GM12891 (cell line): ENCODE measurements around the gene KCNH5.

Experiments used
- POLR2AphosphoS5 ChIP-seq: IDR thresholded peaks from 2 replicates; pipeline ENCODE4 v1.6.1; 2011; ENCODE audit warnings: low read depth, low read length, control low read depth
- SPI1 ChIP-seq: IDR thresholded peaks from 2 replicates; pipeline ENCODE4 v1.6.1; 2011; ENCODE audit warnings: low read depth, low read length, control low read depth

DNA sequence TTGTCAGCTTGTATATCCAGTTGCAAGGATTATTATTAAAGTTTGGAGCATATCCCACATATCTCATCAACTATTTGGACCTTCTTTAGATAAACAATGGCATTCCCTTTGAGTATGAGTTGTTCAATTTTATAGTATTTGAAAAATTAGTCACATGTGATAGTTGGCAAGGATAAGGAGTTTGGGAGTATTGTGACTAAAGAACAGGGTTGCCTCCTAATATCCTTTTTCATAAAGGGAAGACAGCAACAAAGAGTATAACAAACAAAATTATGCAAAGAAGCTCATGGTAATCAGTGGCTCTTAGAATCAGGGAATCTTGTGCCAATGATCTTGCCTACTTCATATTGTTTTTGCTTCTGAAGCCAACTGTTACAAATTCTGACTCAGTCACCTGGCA lies 31.2 kb upstream of the KCNH5 start:
- TF ChIP-seq SPI1 (no peak), POLR2AphosphoS5 (no peak)
